OCI-M2 (cell line): Measurements from ENCODE around the gene U2AF2.
A peak's percentile ranks its signal among the peaks of the same experiment; 100 is the strongest.

Experiments
- DNase-seq: peaks from one replicate; lab custom pipeline; 2025; ENCODE audit not compliant: unreplicated experiment; lab: John Stamatoyannopoulos, UW

The U2AF2 gene

DNA sequence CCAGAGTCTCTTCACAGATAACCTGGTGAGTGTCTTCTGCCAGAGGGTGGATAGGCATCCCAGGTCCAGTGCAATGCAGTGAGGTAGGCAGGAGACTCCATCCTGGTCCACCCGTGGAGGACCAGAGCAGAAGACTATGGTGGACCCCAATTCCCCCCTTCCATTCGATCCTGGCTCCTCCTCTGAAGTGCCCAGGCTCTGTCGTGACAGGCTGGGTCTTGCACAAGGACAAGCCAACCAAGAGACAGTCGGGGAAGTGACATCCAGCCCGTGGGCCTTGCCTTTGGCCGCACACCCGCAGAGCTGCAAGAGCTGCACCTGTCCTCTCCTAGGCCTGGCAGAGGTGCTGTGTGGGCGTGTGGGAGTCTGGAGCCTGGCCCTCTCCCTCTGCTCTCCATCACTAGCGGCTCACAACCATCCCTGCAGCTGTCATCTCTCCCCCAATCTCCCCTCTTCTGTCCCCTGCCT lies 33.6 kb upstream of the U2AF2 start:
- DNase-seq, result no peak

- DNase-seq, result no peak
Measured at GRCh38 chr19:55621673-55622231, 33.1 kb upstream of the U2AF2 start.

DNA sequence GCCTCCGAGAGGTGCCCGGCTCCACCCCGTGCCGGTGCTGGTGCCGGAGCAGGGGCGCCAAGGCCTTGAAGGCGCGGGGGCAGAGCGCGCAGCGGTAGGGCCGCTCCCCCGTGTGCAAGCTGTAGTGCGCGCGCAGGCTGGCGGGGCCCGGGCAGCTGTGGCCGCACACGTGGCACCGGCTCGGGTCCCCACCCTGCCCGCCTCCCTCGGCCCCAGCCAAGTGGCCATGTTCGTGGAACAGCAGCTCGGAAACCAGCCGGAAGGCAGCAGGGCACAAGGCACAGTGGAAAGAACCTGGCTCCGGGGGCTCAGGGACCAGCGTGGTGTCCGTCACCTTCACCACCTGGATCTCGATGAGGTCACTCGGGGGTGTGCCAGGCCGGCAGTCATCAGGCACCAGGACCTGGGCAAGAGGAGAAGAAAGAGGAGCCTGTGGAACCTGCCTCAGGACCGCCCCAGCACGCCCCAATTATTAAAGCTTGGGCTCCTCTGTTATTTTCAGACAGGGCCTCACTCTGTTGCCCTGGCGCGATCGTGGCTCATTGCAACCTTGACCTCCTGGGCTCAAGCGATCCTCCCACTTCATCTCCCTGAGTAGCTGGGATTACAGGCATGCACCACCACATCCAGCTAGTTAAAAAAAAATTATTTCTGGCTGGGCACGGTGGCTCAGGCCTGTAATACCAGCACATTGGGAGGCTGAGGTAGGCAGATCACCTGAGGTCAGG lies 32.4 kb upstream of the U2AF2 start:
- no peak for DNase-seq

- DNase-seq, result no peak
Measured at GRCh38 chr19:55623130-55623529, 31.7 kb upstream of the U2AF2 start.

GRCh38 chr19:55623561-55623960 lies 31.3 kb upstream of the U2AF2 start:
- DNase-seq, result no peak

- DNase-seq, result peak; percentile 87
Measured at GRCh38 chr19:55624109-55625003, 30.5 kb upstream of the U2AF2 start, which contains the start of gene ZNF784. Gene ZNF784 (minus strand): TSS chr19:55624566. CDS start chr19:55624561, 5 bp downstream.

DNA sequence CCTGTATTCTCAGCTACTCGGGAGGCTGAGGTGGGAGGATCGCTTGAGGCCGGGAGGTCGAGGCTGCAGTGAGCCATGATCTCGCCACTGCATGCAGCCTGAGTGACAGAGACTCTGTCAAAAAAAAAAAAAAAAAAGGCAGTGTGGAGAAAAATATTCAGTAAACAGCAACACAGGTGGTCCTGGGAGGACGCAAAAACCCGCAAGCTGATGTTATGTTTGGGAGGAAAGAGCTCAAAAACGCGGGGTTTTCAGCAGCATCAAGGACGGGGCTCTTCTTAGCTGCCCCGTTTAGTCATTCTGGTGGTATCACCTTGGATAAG lies 29.9 kb upstream of the U2AF2 start:
- DNase-seq, result no peak

- no peak for DNase-seq
Measured at GRCh38 chr19:55626350-55626749, 28.5 kb upstream of the U2AF2 start.

DNA sequence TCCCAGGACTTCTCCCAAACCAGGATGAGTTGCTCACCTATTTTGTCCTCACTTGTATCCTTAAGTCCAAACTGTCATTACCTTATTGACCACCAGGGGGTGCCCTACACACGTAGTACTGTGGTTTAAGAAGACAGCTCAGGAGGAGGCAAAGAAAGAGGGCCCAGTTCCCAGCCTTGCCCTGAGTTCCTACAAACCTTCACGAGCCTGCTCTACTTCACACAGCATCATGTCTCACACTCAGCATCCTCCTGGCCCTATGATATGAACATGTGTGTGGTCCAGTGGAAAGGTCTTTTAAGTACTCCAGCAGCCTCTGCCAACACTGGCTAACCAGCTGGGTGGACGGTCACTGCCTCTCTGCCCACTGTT lies 22.4 kb upstream of the U2AF2 start:
- peak; percentile 86 for DNase-seq

DNA sequence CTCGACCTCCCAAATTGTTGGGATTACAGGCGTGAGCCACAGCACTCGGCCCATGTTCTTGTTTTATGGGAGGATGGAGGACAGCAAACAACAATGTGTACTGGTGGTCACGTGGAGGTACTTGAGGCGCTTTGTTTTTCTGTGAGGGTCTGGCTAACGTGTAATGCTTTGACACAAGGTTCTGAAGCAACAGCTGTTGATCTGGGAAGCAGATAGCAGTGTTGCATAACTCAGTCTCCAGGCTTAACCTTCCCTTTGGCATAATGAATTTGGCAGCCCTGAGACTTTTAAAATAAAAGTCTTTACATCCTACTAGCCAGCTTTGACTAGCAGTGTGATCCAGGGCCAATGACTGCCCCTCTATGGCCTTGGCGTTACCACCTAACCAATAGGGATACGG lies 21.0 kb upstream of the U2AF2 start:
- DNase-seq, result no peak

DNA sequence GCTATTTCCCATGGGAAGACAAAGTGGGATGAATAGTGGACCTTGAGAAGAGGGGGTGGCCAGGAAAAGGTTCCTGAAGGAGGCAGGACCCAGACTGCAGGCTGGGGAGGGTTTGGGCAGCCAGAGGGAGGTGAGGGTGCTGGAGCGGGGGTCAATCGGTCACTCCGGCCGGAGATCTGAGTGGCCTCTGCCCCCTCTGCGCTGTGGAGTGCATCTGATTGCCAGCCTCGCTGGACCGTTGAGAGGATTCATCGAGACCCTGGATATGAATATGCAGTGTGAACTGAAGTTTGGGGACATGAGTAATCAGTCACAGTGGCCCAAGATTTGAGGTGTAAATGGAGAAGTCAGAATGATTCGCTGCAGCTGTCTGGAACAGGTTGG lies 19.5 kb upstream of the U2AF2 start:
- DNase-seq, result no peak

- no peak for DNase-seq
Measured at GRCh38 chr19:55635856-55636440, 18.9 kb upstream of the U2AF2 start.

- DNase-seq, result no peak
Measured at GRCh38 chr19:55636723-55637122, 18.1 kb upstream of the U2AF2 start.

DNA sequence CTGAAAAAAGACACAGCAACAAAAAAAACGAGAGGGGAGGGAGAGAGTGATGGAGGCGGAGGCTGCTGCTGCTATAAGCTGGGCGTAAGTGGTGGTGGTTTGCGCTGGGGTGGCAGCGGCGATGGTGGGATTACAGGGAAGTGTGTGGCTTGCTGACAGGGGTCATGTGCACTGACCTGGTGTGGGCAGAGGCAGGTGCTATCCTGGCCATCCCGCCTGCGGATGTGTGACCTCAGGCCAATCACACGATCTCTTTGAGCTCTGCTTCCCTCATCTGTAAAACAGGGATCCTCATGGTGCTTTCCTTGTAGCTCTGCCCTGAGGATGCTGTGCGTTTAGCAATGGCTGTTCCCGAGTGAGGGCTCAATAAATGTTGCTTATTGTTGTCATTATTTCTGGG lies 17.3 kb upstream of the U2AF2 start:
- DNase-seq, result no peak

- DNase-seq, result no peak
Measured at GRCh38 chr19:55638864-55639359, 15.9 kb upstream of the U2AF2 start.

GRCh38 chr19:55640043-55640576 lies 14.7 kb upstream of the U2AF2 start:
- no peak for DNase-seq

DNA sequence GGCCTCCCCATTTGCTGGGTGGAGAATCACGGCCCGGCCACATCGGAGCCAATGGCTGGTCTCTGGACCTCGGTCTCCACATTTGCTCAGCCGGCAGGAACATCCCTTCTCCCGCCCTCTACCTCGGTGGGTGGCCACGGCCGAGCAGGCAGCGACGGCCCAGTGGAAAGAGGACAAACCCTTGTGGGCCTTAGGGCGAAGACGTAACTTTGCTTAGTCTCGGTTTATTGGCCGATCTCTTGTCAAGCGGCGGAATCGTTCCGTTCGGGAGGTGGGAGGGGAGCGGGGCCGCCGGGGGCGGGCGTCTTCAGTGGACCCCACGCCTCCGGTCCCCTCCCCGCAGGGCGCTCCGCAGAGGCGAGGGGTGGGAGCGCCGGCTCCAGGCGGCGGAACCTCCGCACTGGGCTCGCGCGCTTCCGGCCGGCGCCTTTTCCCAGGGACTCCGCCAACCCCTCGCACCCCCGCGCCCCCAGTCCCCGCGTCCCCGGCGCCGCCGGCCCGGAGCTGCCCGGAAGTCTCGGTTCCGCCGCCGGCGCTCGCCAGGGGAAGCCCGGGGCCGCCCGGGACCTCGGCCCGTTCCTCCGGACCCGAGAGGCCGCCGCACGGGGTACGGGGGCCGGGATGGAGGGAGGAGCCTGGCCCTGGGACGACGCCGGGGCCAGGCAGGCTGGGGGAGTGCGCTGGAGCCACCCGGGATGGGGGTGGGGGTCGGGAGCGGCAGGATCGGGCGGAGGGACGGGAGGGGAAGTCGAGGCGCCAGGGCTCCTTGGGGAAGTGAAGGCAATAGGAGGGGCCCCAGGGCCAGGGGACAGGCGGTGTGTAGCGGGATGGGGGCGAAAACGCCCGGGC lies 14.0 kb upstream of the U2AF2 start, which contains the start of gene ZNF580:
Gene ZNF580 (plus strand): TSS at position 426 of the 849 bp plus-strand sequence. CDS start 1,507 bp downstream, outside the sequence.
- no peak for DNase-seq

GRCh38 chr19:55641426-55642152 lies 13.2 kb upstream of the U2AF2 start:
- DNase-seq, result no peak
